HepG2 (cell line): ENCODE data around the gene ANAPC2. TPM values are rescaled to one million over a fixed set of nuclear protein-coding genes. Genes with fewer than 3 reads are reported as not detected.

Experiments used
- AGO2 ChIP-seq: fragments of 200-400 bp; formaldehyde crosslinking; optimal IDR thresholded peaks from 2 replicates; pipeline ENCODE3; 2017; ENCODE audit warnings: mild to moderate bottlenecking, low read depth, low read length, moderate library complexity
- CENPT ChIP-seq: sonication (generic); formaldehyde crosslinking; IDR thresholded peaks from 2 replicates; pipeline ENCODE4 v1.8.0; 2022; ENCODE audit warnings: low read depth, mild to moderate bottlenecking, moderate library complexity, missing genetic modification reagents
- MTERF4 ChIP-seq: sonication (generic); formaldehyde crosslinking; IDR thresholded peaks from 2 replicates; pipeline ENCODE4 v1.8.0; 2023; ENCODE audit warnings: mild to moderate bottlenecking, missing genetic modification reagents
- NAIF1 ChIP-seq: sonication (generic); formaldehyde crosslinking; IDR thresholded peaks from 2 replicates; pipeline ENCODE4 v1.5.0; 2020; ENCODE audit warnings: mild to moderate bottlenecking, missing genetic modification reagents, borderline replicate concordance
- NCOA5 ChIP-seq: sonication (generic); formaldehyde crosslinking; IDR thresholded peaks from 2 replicates; pipeline ENCODE4 v1.4.0; 2020; ENCODE audit warnings: missing genetic modification reagents
- NFIC ChIP-seq: IDR thresholded peaks from 2 replicates; pipeline ENCODE4 v1.6.1; 2012; ENCODE audit warnings: mild to moderate bottlenecking, low read length, inconsistent platforms
- SALL1 ChIP-seq: sonication (generic); formaldehyde crosslinking; IDR thresholded peaks from 2 replicates; pipeline ENCODE4 v1.8.0; 2022; ENCODE audit warnings: mild to moderate bottlenecking, missing genetic modification reagents
- SP140L ChIP-seq: sonication (generic); formaldehyde crosslinking; IDR thresholded peaks from 2 replicates; pipeline ENCODE4 v1.4.0; 2020; ENCODE audit warnings: missing genetic modification reagents, borderline replicate concordance
- TSC22D2 ChIP-seq: sonication (generic); formaldehyde crosslinking; IDR thresholded peaks from 2 replicates; pipeline ENCODE4 v1.5.1; 2020; ENCODE audit warnings: missing genetic modification reagents, mild to moderate bottlenecking, borderline replicate concordance
- ZBTB10 ChIP-seq: sonication (generic); formaldehyde crosslinking; IDR thresholded peaks from 2 replicates; pipeline ENCODE4 v1.4.0; 2020; ENCODE audit warnings: missing genetic modification reagents, borderline replicate concordance
- ZBTB25 ChIP-seq: IDR thresholded peaks from 2 replicates; pipeline ENCODE4 v1.6.1; 2018; ENCODE audit warnings: missing genetic modification reagents
- ZNF280B ChIP-seq: sonication (generic); formaldehyde crosslinking; IDR thresholded peaks from 2 replicates; pipeline ENCODE4 v1.5.0; 2020; ENCODE audit warnings: missing genetic modification reagents, mild to moderate bottlenecking, borderline replicate concordance
- ZNF430 ChIP-seq: sonication (generic); formaldehyde crosslinking; IDR thresholded peaks from 2 replicates; pipeline ENCODE4 v1.9.0; 2021; ENCODE audit warnings: mild to moderate bottlenecking, missing genetic modification reagents
- ZNF567 ChIP-seq: sonication (generic); formaldehyde crosslinking; IDR thresholded peaks from 2 replicates; pipeline ENCODE4 v1.8.1; 2023; ENCODE audit warnings: mild to moderate bottlenecking, missing genetic modification reagents, borderline replicate concordance
- ZNF720 ChIP-seq: sonication (generic); formaldehyde crosslinking; IDR thresholded peaks from 2 replicates; pipeline ENCODE4 v1.4.0; 2020; ENCODE audit warnings: missing genetic modification reagents
- ZNF770 ChIP-seq: sonication (generic); formaldehyde crosslinking; IDR thresholded peaks from 2 replicates; pipeline ENCODE4 v1.5.0; 2020; ENCODE audit warnings: mild to moderate bottlenecking, missing genetic modification reagents
- ZNF883 ChIP-seq: sonication (generic); formaldehyde crosslinking; IDR thresholded peaks from 2 replicates; pipeline ENCODE4 v1.5.1; 2020; ENCODE audit warnings: mild to moderate bottlenecking, missing genetic modification reagents; ENCODE audit errors: not compliant biosample characterization
- ZSCAN25 ChIP-seq: sonication (generic); formaldehyde crosslinking; IDR thresholded peaks from 2 replicates; pipeline ENCODE4 v1.8.0; 2022; ENCODE audit warnings: mild to moderate bottlenecking, missing genetic modification reagents
- polyA plus RNA-seq, 8 experiments: library from polyadenylated mRNA; depleted of rRNA in 3 of 8; stranded (reverse) in 7 of 8; unstranded in 1 of 8; fragments of >200 nt; fragmentation: Illumina TruSeq in 4 of 8; extraction: Trizol in 4 of 8; gene quantifications; 2 replicates each; pipeline versions ENCODE4 v1.2.1 to v1.2.3, GENCODE V29; 2011 to 2016; ENCODE audit warnings: low read depth in 4 of 8, missing spikeins in 1 of 8, mixed read lengths in 1 of 8; ENCODE audit not compliant: insufficient read depth in 1 of 8
- total RNA-seq, 5 experiments: library from RNA; depleted of rRNA; stranded (reverse); fragments of >200 nt; fragmentation: Illumina TruSeq; extraction: Trizol; gene quantifications; 2 replicates each; pipeline ENCODE4 v1.2.3, GENCODE V29; 2016; ENCODE audit warnings: low read depth in 1 of 5

Gene ANAPC2
- total and polyA plus RNA-seq, 2 of the 13 experiments (the other 11 are each of a cell fraction or from before 2014, with no cell fraction given) = 12.3 to 15.4 TPM

GRCh38 chr9:137188490-137189296 lies at the start of gene ANAPC2, which contains the start of gene SSNA1 (continued):
- TF ChIP-seq MTERF4 (CRISPR knock-in tag) = peak; percentile 68; the same call in 1 of the 2 replicates
- peak; percentile 68; the same call in 1 of the 2 replicates for TF ChIP-seq ZBTB25 (CRISPR knock-in tag)
- 0 out of 2 replicates have a peak, but pooled peaks have one; percentile 79 for TF ChIP-seq ZNF720
- TF ChIP-seq NFIC = no peak
- TF ChIP-seq SP140L (CRISPR knock-in tag) = no peak
- TF ChIP-seq NAIF1 (CRISPR knock-in tag) = no peak
- peak; percentile 74 for TF ChIP-seq AGO2
- 0 out of 2 replicates have a peak, but pooled peaks have one; percentile 83 for TF ChIP-seq ZNF567
- TF ChIP-seq ZNF280B (CRISPR knock-in tag) = 0 out of 2 replicates have a peak, but pooled peaks have one; percentile 39
- TF ChIP-seq ZNF770 (CRISPR knock-in tag) = peak; percentile 73
- no peak for TF ChIP-seq NCOA5 (CRISPR knock-in tag)
- TF ChIP-seq ZNF883 (CRISPR knock-in tag) = no peak
- TF ChIP-seq ZNF430 (CRISPR knock-in tag) = peak; percentile 80
- TF ChIP-seq CENPT (CRISPR knock-in tag) = 0 out of 2 replicates have a peak, but pooled peaks have one; percentile 83
- no peak for TF ChIP-seq TSC22D2 (CRISPR knock-in tag)
- TF ChIP-seq ZSCAN25 (CRISPR knock-in tag) = peak; percentile 76
- no peak for TF ChIP-seq ZBTB10 (CRISPR knock-in tag)
- TF ChIP-seq SALL1 = peak; percentile 89
